Measurements from ENCODE around the gene PPEF1. TPM values are rescaled to one million over a fixed set of nuclear protein-coding genes. Genes with fewer than 3 reads are reported as not detected.
A peak's percentile ranks its signal among the peaks of the same experiment; 100 is the strongest.

Gene PPEF1
- polyA plus RNA-seq, 2 of the 4 experiments (the other 2 are of a cell fraction) = 1.0 to 1.9 TPM

DNA sequence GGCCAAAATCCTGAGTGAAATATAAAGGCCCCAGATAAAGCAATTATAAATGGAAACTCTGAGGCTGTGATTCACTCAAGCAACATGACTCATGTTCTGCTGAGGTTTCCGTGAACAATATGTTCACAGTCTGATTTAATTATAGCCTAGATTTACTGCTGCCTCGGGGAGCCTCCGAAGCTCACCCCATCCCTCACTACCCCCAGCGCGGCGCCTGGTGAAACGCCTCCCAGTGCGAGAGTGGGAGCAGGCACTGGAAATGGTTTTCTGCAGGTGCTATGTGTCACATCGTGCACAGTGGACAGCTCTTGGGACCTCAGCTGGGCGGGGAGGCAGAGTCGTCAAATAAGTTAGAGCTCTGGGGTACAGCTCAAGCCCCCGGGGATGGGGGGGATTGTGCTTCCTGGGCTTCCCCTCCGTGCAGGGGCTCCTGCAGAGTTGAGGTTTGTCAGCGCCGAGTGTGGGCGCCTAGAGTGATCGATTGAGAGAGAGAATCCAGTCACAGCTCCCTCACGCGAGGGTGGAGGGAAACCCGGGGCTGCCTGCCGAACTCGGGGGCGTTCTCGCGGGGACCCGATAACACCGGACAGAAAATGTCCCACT lies 165.8 kb downstream of the PPEF1 start:
- peak overlapping the region; percentile 77 to 82; a peak in 5 of 6 replicates for H3K27ac ChIP-seq
- peak overlapping the region; percentile 52 for H3K4me2 ChIP-seq
- peak in 1 of 2 experiments; percentile 15 for DNase-seq (ENCODE audit: low read depth in 1 of 2, low spot score in 1 of 2)
- POLR2A ChIA-PET = no interaction called here
- H3K4me3 ChIP-seq = no peak overlapping the region
- no peak for TF ChIP-seq RFX5 (IDR thresholded peaks at IDR 0.05)
- 0 out of 2 replicates have a peak, but pooled peaks have one; percentile 17 for TF ChIP-seq FOSL2 (IDR thresholded peaks at IDR 0.05)
- TF ChIP-seq FOSL2 (CRISPR knock-in tag; IDR thresholded peaks at IDR 0.05) = peak; percentile 63
- H3K4me1 ChIP-seq = peaks cover 24% of the 10 kb centered on the region
- peak; percentile 62 to 75; a peak in 5 of 6 replicates for ATAC-seq
- no peak for FAIRE-seq
- H3K9me3 ChIP-seq = no peaks in the 10 kb centered on the region
- CTCF ChIA-PET = interaction anchor here (0.6 to 1.9 kb wide), 3 partner anchors 12 to 451 kb away, joined by 3 to 6 read pairs (median 4); no protein-coding TSS in a partner anchor
- 83% methylated on average over 16 of the region's 27 CpGs for WGBS (ENCODE audit: missing lambda C conversion rate)

DNA sequence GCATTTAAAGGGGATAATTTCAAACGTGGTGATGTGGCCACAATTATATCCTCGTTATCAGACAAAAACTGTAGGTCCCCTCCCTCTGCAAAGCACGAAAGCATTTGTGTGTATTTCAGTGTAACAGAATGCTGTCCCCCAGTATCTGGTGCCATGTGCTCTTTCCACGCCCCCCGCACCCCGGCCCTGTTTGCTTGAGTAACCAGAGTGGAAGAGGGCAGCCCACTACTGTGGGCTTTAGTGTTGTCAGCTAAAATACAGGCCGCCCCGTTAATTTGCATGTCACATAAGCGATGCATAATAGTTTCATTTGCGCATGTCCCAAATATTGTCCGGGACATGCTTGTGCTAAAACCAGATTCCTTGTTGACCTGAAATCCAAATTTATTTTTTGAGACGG lies 166.4 kb downstream of the PPEF1 start:
- peak overlapping the region; percentile 77 to 82; a peak in 3 of 6 replicates for H3K27ac ChIP-seq
- FAIRE-seq (no peak), ATAC-seq (no peak), DNase-seq (ENCODE audit: low read depth in 1 of 2, low spot score in 1 of 2) (no peak)
- no peak overlapping the region for H3K4me3 ChIP-seq
- 94% methylated on average over 12 of the region's 12 CpGs for WGBS (ENCODE audit: missing lambda C conversion rate)
- H3K4me2 ChIP-seq = peak overlapping the region; percentile 52; the same call in 2 of the 3 replicates
- ChIA-PET CTCF (interaction anchor here (0.6 to 1.9 kb wide), 3 partner anchors 12 to 452 kb away, joined by 3 to 6 read pairs (median 4); no protein-coding TSS in a partner anchor), POLR2A (no interaction called here)
- H3K4me1 ChIP-seq = peaks cover 24% of the 10 kb centered on the region
- H3K9me3 ChIP-seq = no peaks in the 10 kb centered on the region
- TF ChIP-seq PHF8 (IDR thresholded peaks at IDR 0.05; ENCODE audit: borderline replicate concordance, low read depth) (no peak), MAZ (IDR thresholded peaks at IDR 0.05; ENCODE audit: borderline replicate concordance, low read depth, low read length) (no peak), NFE2L2 (conservative IDR thresholded peaks at IDR 0.05; ENCODE audit: low read length) (no peak), POLR2A (IDR thresholded peaks at IDR 0.05; ENCODE audit: low read length) (no peak), USF2 (IDR thresholded peaks at IDR 0.05) (no peak), HEYL (CRISPR knock-in tag; IDR thresholded peaks at IDR 0.05) (no peak), TP53 (CRISPR knock-in tag; IDR thresholded peaks at IDR 0.05) (no peak), ZFP36 (IDR thresholded peaks at IDR 0.05; ENCODE audit: borderline replicate concordance, partially characterized antibody) (no peak), HDAC2 (IDR thresholded peaks at IDR 0.05) (no peak), ELK1 (IDR thresholded peaks at IDR 0.05; ENCODE audit: low read depth, low read length) (no peak), EHMT2 (IDR thresholded peaks at IDR 0.05; ENCODE audit: low read depth) (no peak), EHF (CRISPR knock-in tag; IDR thresholded peaks at IDR 0.05) (no peak), CHD4 (IDR thresholded peaks at IDR 0.05; ENCODE audit: borderline replicate concordance) (no peak)
- TF ChIP-seq, protein P1, sequence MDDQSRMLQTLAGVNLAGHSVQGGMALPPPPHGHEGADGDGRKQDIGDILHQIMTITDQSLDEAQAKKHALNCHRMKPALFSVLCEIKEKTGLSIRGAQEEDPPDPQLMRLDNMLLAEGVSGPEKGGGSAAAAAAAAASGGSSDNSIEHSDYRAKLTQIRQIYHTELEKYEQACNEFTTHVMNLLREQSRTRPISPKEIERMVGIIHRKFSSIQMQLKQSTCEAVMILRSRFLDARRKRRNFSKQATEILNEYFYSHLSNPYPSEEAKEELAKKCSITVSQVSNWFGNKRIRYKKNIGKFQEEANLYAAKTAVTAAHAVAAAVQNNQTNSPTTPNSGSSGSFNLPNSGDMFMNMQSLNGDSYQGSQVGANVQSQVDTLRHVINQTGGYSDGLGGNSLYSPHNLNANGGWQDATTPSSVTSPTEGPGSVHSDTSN (IDR thresholded peaks at IDR 0.05) = no peak
- TF ChIP-seq, protein P2, sequence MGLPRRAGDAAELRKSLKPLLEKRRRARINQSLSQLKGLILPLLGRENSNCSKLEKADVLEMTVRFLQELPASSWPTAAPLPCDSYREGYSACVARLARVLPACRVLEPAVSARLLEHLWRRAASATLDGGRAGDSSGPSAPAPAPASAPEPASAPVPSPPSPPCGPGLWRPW (IDR thresholded peaks at IDR 0.05) = no peak
- TF ChIP-seq, protein P3, sequence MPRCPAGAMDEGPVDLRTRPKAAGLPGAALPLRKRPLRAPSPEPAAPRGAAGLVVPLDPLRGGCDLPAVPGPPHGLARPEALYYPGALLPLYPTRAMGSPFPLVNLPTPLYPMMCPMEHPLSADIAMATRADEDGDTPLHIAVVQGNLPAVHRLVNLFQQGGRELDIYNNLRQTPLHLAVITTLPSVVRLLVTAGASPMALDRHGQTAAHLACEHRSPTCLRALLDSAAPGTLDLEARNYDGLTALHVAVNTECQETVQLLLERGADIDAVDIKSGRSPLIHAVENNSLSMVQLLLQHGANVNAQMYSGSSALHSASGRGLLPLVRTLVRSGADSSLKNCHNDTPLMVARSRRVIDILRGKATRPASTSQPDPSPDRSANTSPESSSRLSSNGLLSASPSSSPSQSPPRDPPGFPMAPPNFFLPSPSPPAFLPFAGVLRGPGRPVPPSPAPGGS (IDR thresholded peaks at IDR 0.05) = no peak
- TF ChIP-seq, protein P4, sequence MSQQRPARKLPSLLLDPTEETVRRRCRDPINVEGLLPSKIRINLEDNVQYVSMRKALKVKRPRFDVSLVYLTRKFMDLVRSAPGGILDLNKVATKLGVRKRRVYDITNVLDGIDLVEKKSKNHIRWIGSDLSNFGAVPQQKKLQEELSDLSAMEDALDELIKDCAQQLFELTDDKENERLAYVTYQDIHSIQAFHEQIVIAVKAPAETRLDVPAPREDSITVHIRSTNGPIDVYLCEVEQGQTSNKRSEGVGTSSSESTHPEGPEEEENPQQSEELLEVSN (IDR thresholded peaks at IDR 0.05; ENCODE audit: borderline replicate concordance, low read depth) = no peak
- TF ChIP-seq, protein P5, sequence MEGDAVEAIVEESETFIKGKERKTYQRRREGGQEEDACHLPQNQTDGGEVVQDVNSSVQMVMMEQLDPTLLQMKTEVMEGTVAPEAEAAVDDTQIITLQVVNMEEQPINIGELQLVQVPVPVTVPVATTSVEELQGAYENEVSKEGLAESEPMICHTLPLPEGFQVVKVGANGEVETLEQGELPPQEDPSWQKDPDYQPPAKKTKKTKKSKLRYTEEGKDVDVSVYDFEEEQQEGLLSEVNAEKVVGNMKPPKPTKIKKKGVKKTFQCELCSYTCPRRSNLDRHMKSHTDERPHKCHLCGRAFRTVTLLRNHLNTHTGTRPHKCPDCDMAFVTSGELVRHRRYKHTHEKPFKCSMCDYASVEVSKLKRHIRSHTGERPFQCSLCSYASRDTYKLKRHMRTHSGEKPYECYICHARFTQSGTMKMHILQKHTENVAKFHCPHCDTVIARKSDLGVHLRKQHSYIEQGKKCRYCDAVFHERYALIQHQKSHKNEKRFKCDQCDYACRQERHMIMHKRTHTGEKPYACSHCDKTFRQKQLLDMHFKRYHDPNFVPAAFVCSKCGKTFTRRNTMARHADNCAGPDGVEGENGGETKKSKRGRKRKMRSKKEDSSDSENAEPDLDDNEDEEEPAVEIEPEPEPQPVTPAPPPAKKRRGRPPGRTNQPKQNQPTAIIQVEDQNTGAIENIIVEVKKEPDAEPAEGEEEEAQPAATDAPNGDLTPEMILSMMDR (IDR thresholded peaks at IDR 0.05) = no peak
